HCT116 (cell line): Measurements from ENCODE around the gene PIM1. TPM values are rescaled to one million over a fixed set of nuclear protein-coding genes. Genes with fewer than 3 reads are reported as not detected.

Experiments used
- ATAC-seq: fragments of 200-7000 bp; cut with Tn5 transposase; 2 replicates; pipeline ENCODE4 v1.9.1; 2020; ENCODE audit warnings: mild to moderate bottlenecking, moderate library complexity
- Bru-seq: library from RNA; stranded (reverse); fragments of 400-500 nt; gene quantifications from one replicate; lab custom pipeline; 2021; lab: Mats Ljungman, UMichigan
- BruChase-seq, 2 experiments: library from RNA; stranded (reverse); fragments of 400-500 nt; gene quantifications; one replicate each; lab custom pipeline; 2021; lab: Mats Ljungman, UMichigan
- BruUV-seq: library from RNA; stranded (reverse); fragments of 400-500 nt; replicated peaks from 2 replicates; lab custom pipeline; 2021; lab: Mats Ljungman, UMichigan
- CTCF ChIA-PET: fragments of 300-600 bp; sonication (Branson Sonifier 250); formaldehyde crosslinking; loops from one replicate; lab custom pipeline; 2021; ENCODE audit warnings: antibody characterized with exemption; lab: Charles Lee
- POLR2A ChIA-PET: fragments of 300-600, 350-600 bp; sonication (Branson Sonifier 250); formaldehyde crosslinking; loops from one replicate; lab custom pipeline; 2021; ENCODE audit warnings: antibody characterized with exemption; lab: Charles Lee
- RAD21 ChIA-PET, 2 experiments: fragments of 300-600 bp; sonication (Branson Sonifier 250); formaldehyde crosslinking; loops; one replicate each; lab custom pipeline; 2023; ENCODE audit warnings: low total read pairs in 2 of 2; ENCODE audit not compliant: uncharacterized antibody in 2 of 2, unreplicated experiment in 2 of 2, low non-redundant PET in 1 of 2; lab: Charles Lee
- DNase-seq: peaks from one replicate; pipeline ENCODE4 v3.0.0-alpha.2; 2010; ENCODE audit warnings: low read depth, low spot score
- H2AFZ ChIP-seq: fragments of 200-600 bp; shearing (Covaris generic), sonication (generic); 2 replicates; pipeline ENCODE4 v1.6.1; 2017; ENCODE audit warnings: low read depth, mixed run types, mixed read lengths, antibody characterized with exemption, low read length; ENCODE audit not compliant: poor library complexity, severe bottlenecking
- H3K27ac ChIP-seq: 2 replicates; pipeline ENCODE4 v1.5.1; 2012; ENCODE audit warnings: low read depth, low read length
- H3K27me3 ChIP-seq: fragments of 200-600 bp; sonication (generic); 2 replicates; pipeline ENCODE4 v1.6.1; 2016; ENCODE audit warnings: mixed run types, low read length, mixed read lengths; ENCODE audit not compliant: insufficient read depth
- H3K36me3 ChIP-seq, 2 experiments: fragments of 200-500 bp in 1 of 2; fragments of 200-600 bp in 1 of 2; sonication (Bioruptor generic) in 1 of 2; sonication (generic) in 1 of 2; 2 replicates each; pipeline versions ENCODE4 v1.5.1 to v1.6.1; 2014 to 2016; ENCODE audit warnings: low read length in 2 of 2, inconsistent platforms in 1 of 2, mixed read lengths in 1 of 2, mixed run types in 1 of 2; ENCODE audit not compliant: insufficient read depth in 2 of 2, control insufficient read depth in 1 of 2
- H3K4me1 ChIP-seq, 2 experiments: fragments of 200-600 bp in 1 of 2; sonication (generic) in 1 of 2; 2 replicates each; pipeline versions ENCODE4 v1.5.1 to v1.6.1; 2012 to 2017; ENCODE audit warnings: low read length in 2 of 2, inconsistent platforms in 1 of 2, mild to moderate bottlenecking in 1 of 2, mixed read lengths in 1 of 2, mixed run types in 1 of 2, moderate library complexity in 1 of 2; ENCODE audit not compliant: insufficient read depth in 2 of 2, control insufficient read depth in 1 of 2
- H3K4me2 ChIP-seq: fragments of 200-600 bp; sonication (generic); 2 replicates; pipeline ENCODE4 v1.6.1; 2017; ENCODE audit warnings: mixed run types, low read length, mixed read lengths
- H3K4me3 ChIP-seq, 2 experiments: fragments of 200-600 bp in 1 of 2; sonication (generic) in 1 of 2; replicated peaks in 1 of 2; 2 replicates each; pipeline ENCODE4 v1.5.1; 2011 to 2016; ENCODE audit warnings: low read length in 2 of 2, control low read depth in 1 of 2, low read depth in 1 of 2, mild to moderate bottlenecking in 1 of 2, mixed read lengths in 1 of 2, mixed run types in 1 of 2
- H3K79me2 ChIP-seq: fragments of 200-600 bp; sonication (generic); 2 replicates; pipeline ENCODE4 v1.6.1; 2017; ENCODE audit warnings: mild to moderate bottlenecking, mixed run types, low read length, moderate library complexity, mixed read lengths; ENCODE audit not compliant: insufficient read depth
- H3K9ac ChIP-seq: fragments of 200-600 bp; sonication (generic); 2 replicates; pipeline ENCODE4 v1.6.1; 2016; ENCODE audit warnings: low read length, mixed read lengths
- H3K9me2 ChIP-seq: fragments of 200-600 bp; sonication (generic), shearing (Covaris generic); 2 replicates; pipeline ENCODE4 v1.6.1; 2017; ENCODE audit warnings: mixed run types, mild to moderate bottlenecking, moderate library complexity; ENCODE audit not compliant: insufficient read depth
- H3K9me3 ChIP-seq, 2 experiments: fragments of 200-500 bp in 1 of 2; fragments of 200-600 bp in 1 of 2; sonication (Bioruptor generic) in 1 of 2; sonication (generic) in 1 of 2; 2 replicates each; pipeline ENCODE4 v1.6.1; 2014 to 2017; ENCODE audit warnings: low read length in 2 of 2, mixed read lengths in 2 of 2, inconsistent platforms in 1 of 2, low read depth in 1 of 2, mild to moderate bottlenecking in 1 of 2, mixed run types in 1 of 2, moderate library complexity in 1 of 2; ENCODE audit not compliant: control insufficient read depth in 1 of 2, insufficient read depth in 1 of 2
- H4K20me1 ChIP-seq: fragments of 200-600 bp; sonication (generic), shearing (Covaris generic); 2 replicates; pipeline ENCODE4 v1.6.1; 2017; ENCODE audit warnings: mixed run types, mild to moderate bottlenecking, moderate library complexity; ENCODE audit not compliant: insufficient read depth
- CBX3 ChIP-seq: IDR thresholded peaks from 2 replicates; pipeline ENCODE4 v1.6.1; 2012; ENCODE audit warnings: low read depth
- CEBPB ChIP-seq: IDR thresholded peaks from 2 replicates; pipeline ENCODE4 v1.6.1; 2012; ENCODE audit warnings: low read depth
- EGR1 ChIP-seq: IDR thresholded peaks from 2 replicates; pipeline ENCODE4 v1.6.1; 2012; ENCODE audit warnings: low read depth
- ELF1 ChIP-seq: IDR thresholded peaks from 2 replicates; pipeline ENCODE4 v1.6.1; 2012; ENCODE audit warnings: low read depth, borderline replicate concordance
- EZH2phosphoT487 ChIP-seq: fragments of 200-600 bp; IDR thresholded peaks from 2 replicates; pipeline ENCODE4 v1.6.1; 2018; ENCODE audit warnings: antibody characterized with exemption, borderline replicate concordance
- FOSL1 ChIP-seq: IDR thresholded peaks from 2 replicates; pipeline ENCODE4 v1.6.1; 2012; ENCODE audit warnings: low read depth
- POLR2A ChIP-seq: IDR thresholded peaks from 2 replicates; pipeline ENCODE4 v1.7.0; 2011; ENCODE audit warnings: borderline replicate concordance; ENCODE audit not compliant: insufficient read depth, insufficient read length; ENCODE audit errors: extremely low read depth
- POLR2AphosphoS5 ChIP-seq: IDR thresholded peaks from 2 replicates; pipeline ENCODE4 v1.6.1; 2011; ENCODE audit warnings: mild to moderate bottlenecking, low read depth, low read length, moderate library complexity
- RAD21 ChIP-seq: IDR thresholded peaks from 2 replicates; pipeline ENCODE4 v1.6.1; 2012; ENCODE audit warnings: low read depth, mild to moderate bottlenecking
- REST ChIP-seq: IDR thresholded peaks from 2 replicates; pipeline ENCODE4 v1.6.1; 2012; ENCODE audit warnings: low read depth
- SIN3A ChIP-seq: IDR thresholded peaks from 2 replicates; pipeline ENCODE4 v1.6.1; 2012; ENCODE audit warnings: low read depth
- SP1 ChIP-seq: IDR thresholded peaks from 2 replicates; pipeline ENCODE4 v1.6.1; 2012; ENCODE audit warnings: low read depth
- SRF ChIP-seq: IDR thresholded peaks from 2 replicates; pipeline ENCODE4 v1.6.1; 2012; ENCODE audit warnings: low read depth
- TCF7L2 ChIP-seq: IDR thresholded peaks from 2 replicates; pipeline ENCODE4 v1.7.0; 2011; ENCODE audit warnings: borderline replicate concordance, inconsistent platforms; ENCODE audit not compliant: insufficient read depth, insufficient read length; ENCODE audit errors: extremely low read depth
- YY1 ChIP-seq: IDR thresholded peaks from 2 replicates; pipeline ENCODE4 v1.6.1; 2011; ENCODE audit warnings: low read length, low read depth, moderate library complexity, mild to moderate bottlenecking; ENCODE audit not compliant: insufficient replicate concordance; ENCODE audit errors: extremely low read depth
- ZBTB33 ChIP-seq: IDR thresholded peaks from 2 replicates; pipeline ENCODE4 v1.6.1; 2011; ENCODE audit warnings: mild to moderate bottlenecking, low read length, moderate library complexity; ENCODE audit not compliant: insufficient replicate concordance; ENCODE audit errors: extremely low read depth
- ZNF274 ChIP-seq: fragments of 200-500 bp; sonication (Bioruptor generic); IDR thresholded peaks from 2 replicates; pipeline ENCODE4 v1.6.1; 2014; ENCODE audit warnings: mild to moderate bottlenecking, low read depth, low read length, inconsistent platforms
- intact Hi-C: fragments of 100-400 bp; cut with micrococcal nuclease; formaldehyde crosslinking; loops from 2 replicates; pipeline ENCODE4 v1.10.0; 2022
- long read RNA-seq: library from polyadenylated mRNA; unstranded; transcript quantifications from one replicate; pipeline ENCODE4 v2.0.0, GENCODE V29; 2021; ENCODE audit not compliant: unreplicated experiment
- polyA plus RNA-seq: library from polyadenylated mRNA; unstranded; fragments of >200 nt; gene quantifications from 2 replicates; pipeline ENCODE4 v1.2.1, GENCODE V29; 2012; ENCODE audit warnings: missing spikeins
- total RNA-seq: library from RNA; stranded (reverse); gene quantifications from one replicate; pipeline ENCODE4 v1.2.1, GENCODE V29; 2021; ENCODE audit not compliant: unreplicated experiment
- TF ChIP-seq, protein P1 (sequence below): IDR thresholded peaks from 2 replicates; pipeline ENCODE4 v1.6.1; 2012

The PIM1 gene
- total RNA-seq (26.2 TPM), Bru-seq, nascent RNA (percentile 81 among the genes with signal in this experiment), BruChase-seq, experiment 1, labeled RNA remaining after a 6-hour chase (percentile 75 among the genes with signal in this experiment), BruChase-seq, experiment 2, labeled RNA remaining after a 2-hour chase (percentile 88 among the genes with signal in this experiment)
- polyA plus RNA-seq: 19.9 and 25.7 TPM in 2 replicates
- long read RNA-seq, transcript PIM1-201 (6 exons, 2,650 nt): major isoform, 31 of 46 reads
- long read RNA-seq, partial matches to known transcripts: 6 of 46 reads
- long read RNA-seq, other reads (novel, unspliced or antisense): 9 of 46 reads

DNA sequence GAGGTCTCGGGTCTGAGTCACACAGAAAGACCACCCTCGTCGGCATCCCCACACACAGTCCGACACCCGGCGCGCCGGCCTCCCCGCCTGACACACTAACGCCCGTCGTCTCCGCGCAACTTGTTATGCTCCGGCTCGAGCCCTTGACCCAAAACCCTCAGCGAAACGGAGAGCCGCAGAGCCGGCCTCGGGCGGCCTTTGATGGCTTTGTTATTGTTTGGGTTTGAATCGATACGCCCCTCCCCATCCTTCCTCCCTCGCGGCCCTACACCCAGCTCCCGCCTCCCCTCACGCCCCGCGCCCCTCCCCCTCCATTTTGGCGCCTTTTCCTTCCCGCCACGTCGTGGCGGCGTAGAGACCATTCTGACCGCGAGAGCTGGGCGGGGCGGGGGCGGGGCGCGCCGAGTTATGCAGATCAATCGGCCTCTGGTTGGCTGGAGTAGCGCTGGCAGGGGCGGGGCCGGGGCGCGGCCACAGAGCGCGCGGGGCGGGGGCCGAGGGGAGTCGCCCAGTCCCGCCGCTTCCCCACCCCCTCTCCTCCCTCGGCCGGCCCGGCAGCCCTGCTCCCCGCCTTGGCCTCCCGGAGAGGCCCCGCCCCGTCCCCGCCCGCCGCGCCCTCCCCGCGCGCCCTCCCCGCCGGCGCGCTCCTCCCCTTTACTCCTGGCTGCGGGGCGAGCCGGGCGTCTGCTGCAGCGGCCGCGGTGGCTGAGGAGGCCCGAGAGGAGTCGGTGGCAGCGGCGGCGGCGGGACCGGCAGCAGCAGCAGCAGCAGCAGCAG, at the start of gene PIM1:
Gene PIM1 (plus strand): TSS at position 657 of the 777 bp plus-strand sequence. CDS start 424 bp downstream, outside the sequence.
- peaks cover 4% of the 10 kb centered on the region; the same call in 1 of the 2 replicates for H4K20me1 ChIP-seq
- peak within 1 kb of the TSS; percentile 73; the same call in 1 of the 2 replicates for H3K27ac ChIP-seq
- peaks cover 20 to 21% of the 10 kb centered on the region in 2 experiments; a peak in 3 of 4 replicates for H3K36me3 ChIP-seq
- CTCF ChIA-PET: interaction anchor here (0.7 to 5.0 kb wide), 8 partner anchors 11 to 149 kb away, joined by 4 to 59 read pairs (median 10); no protein-coding TSS in a partner anchor
- H3K9me2 ChIP-seq: no peaks in the 10 kb centered on the region
- H2AFZ ChIP-seq: peak within 1 kb of the TSS; percentile 58
- H3K4me1 ChIP-seq: peaks cover 19 to 34% of the 10 kb centered on the region in 2 experiments
- H3K27me3 ChIP-seq: no peaks in the 10 kb centered on the region
- RAD21 ChIA-PET: interaction anchor here (0.7 to 3.5 kb wide), 5 partner anchors 116 to 187 kb away, joined by 3 to 25 read pairs (median 5); no protein-coding TSS in a partner anchor
- peak within 1 kb of the TSS; percentile 94 for H3K4me2 ChIP-seq
- peak within 1 kb of the TSS; percentile 77 to 81 for H3K4me3 ChIP-seq
- ATAC-seq (peak; percentile 87), DNase-seq (peak; percentile 87)
- peaks cover 14% of the 10 kb centered on the region; the same call in 1 of the 2 replicates for H3K79me2 ChIP-seq
- H3K9me3 ChIP-seq: no peaks in the 10 kb centered on the region
- BruUV-seq: no TSS peak
- H3K9ac ChIP-seq: peak within 1 kb of the TSS; percentile 86
- POLR2A ChIA-PET: interaction anchor here (0.8 to 4.4 kb wide), 5 partner anchors 9 to 112 kb away, joined by 3 to 24 read pairs (median 4); no protein-coding TSS in a partner anchor
- intact Hi-C loops: no loop called here
- peak; percentile 83 for TF ChIP-seq TCF7L2
- peak; percentile 70 for TF ChIP-seq SP1
- TF ChIP-seq ZBTB33: no peak
- no peak for TF ChIP-seq SIN3A
- TF ChIP-seq EGR1: peak; percentile 71
- peak; percentile 72 for TF ChIP-seq POLR2AphosphoS5
- TF ChIP-seq, protein P1, sequence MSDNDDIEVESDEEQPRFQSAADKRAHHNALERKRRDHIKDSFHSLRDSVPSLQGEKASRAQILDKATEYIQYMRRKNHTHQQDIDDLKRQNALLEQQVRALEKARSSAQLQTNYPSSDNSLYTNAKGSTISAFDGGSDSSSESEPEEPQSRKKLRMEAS: peak; percentile 87
- no peak for TF ChIP-seq ZNF274
- no peak for TF ChIP-seq RAD21
- TF ChIP-seq REST: no peak
- TF ChIP-seq CEBPB: no peak
- no peak for TF ChIP-seq FOSL1
- TF ChIP-seq SRF: no peak
- peak; percentile 62; the same call in 1 of the 2 replicates for TF ChIP-seq CBX3
- no peak for TF ChIP-seq EZH2phosphoT487
- TF ChIP-seq YY1: no peak
- TF ChIP-seq ELF1: no peak
- peak; percentile 25 for TF ChIP-seq POLR2A
